Measurements from ENCODE around the gene SLFN13.
A peak's percentile ranks its signal among the peaks of the same experiment; 100 is the strongest.
"Not testable (repeated sequence)": the region's sequence is repeated elsewhere in the genome, so short reads cannot be mapped to it uniquely, and the experiment has no call there.

The SLFN13 gene

DNA sequence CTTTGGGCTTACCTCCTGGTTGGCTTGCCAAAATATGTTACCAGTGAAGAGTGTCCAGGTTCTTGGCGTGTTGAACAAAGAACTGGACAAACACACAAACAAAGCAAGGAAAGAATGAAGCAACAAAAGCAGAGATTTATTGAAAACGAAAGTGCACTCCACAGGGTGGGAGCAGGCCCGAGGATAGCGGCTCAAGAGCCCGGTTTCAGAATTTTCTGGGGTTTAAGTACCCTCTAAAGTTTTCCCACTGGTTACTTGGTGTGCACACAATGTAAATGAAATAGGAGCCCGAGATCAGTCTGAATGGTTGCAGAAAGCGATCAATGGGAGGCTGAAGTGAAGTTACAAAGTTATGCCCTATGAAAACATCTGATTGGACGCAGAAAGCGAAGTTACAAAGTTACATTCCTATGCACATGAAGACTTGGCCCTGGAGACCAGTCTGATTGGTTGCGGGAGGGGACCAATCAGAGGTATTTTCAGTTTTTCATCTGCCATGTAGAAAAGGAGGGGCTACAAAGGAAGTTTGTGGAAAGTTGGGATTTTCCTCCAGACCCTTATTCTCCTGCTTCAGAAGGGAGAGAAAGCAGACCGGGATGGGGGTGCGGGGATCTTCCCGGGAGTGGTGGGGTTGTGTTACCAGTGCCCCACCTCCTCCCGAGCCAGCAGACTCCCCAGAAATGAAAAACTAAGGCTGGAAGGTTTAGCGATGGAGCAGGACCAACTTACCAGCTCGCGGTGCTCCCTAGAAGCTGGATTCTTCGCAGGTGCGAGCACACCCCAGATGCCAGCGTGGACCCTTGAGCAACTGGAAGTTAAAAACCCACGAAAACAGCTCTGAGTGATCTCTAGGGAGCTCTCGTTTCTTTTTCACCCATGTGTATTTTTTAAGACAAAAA, 16.1 kb downstream of the SLFN13 start, which contains the start of gene SLFN12:
TSS of gene SLFN12 (minus strand) at position 325 of the 899 bp plus-strand sequence. CDS start 9,472 bp downstream, outside the sequence.
- peak; percentile 89 for DNase-seq

DNA sequence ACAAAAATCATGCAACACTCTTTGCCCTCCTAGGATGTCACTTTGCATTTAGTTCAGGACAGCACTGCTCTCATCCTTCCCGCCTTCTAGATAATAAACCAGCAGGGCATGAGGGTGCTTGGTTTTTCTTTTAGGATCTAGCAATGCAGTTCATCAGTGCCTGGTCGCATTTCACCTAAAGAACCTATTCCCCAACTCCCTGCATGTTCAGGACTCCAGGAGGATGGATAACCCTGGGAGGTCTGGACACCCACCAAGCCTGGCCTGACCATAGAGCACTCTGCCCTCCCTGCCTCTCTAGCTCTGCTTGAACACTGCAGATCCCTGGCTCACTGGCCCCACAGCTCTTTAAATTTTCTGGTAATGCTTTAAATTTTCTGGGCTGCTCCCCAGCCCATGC, 18.9 kb downstream of the SLFN13 start:
- DNase-seq = no peak

DNA sequence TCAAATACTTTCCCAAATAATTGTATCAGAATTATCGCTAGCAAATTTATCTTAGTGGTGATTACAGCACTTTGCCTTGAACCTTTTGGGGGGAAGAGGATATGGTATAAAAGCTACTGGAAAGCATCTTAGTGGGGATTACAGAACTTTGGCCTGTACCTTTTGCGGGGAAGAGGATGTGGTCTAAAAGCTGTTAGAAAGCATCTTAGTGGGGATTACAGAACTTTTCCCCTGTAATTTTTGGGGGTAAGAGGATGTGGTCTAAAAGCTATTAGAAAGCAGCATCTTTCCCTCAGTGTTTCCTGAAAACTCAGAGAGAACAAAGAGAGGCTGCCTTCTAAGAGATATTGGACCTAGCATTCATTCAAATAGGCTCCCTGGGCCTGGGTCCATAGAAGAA, 20.3 kb downstream of the SLFN13 start:
- DNase-seq = no peak

DNA sequence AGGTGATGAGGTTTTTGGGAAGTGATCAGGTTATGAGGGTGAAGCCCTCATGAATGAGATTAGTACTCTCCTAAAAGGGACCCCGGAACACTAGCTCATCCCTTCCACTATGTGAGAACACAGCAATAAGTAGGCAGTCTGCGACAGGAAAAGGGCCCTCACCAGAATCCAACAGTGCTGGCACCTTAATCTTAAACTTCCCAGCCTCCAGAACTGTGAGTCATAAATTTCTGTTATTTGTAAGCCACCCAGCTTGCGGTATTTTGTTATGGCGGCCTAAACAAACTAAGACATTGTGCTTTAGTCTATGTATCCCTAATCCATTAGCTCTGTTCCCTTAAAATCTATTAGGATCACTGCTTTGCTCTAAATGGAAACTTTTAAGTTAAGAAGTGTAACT, 24.8 kb downstream of the SLFN13 start:
- DNase-seq = no peak

DNA sequence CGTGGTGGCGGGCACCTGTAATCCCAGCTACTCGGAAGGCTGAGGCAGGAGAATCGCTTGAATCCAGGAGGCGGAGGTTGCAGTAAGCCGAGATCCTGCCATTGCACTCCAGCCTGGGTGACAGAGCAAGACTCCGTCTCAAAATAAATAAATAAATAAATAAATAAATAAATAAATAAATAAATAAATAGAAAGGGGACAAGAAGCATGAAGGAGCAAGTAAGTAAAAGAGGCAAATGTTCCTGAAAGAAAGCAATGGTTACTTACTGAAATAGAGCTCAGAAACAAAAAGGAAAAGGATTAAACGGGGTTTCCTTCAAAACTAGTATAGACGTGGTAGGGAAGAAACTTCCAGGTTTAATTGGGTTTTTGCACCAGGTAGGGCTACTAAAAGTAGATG, 27.5 kb downstream of the SLFN13 start:
- DNase-seq = not testable (repeated sequence)

DNA sequence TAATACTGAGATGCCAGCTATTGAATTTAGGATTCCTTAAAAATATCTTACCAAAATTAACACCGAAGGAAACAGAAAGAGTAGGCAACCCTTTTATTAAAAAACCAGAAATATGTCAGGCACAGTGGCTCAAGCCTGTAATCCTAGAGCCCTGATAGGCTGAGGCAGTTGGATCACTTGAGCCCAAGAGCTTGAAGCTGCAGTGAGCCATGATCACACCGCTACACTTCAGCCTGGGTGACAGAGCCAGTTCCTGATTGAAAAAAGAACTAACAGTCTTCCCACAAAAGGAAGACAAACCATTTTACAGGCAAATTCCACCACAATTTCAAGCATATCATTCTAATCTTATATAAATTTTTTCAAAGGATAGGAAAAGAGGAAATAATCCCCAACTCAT, 31.9 kb downstream of the SLFN13 start:
- no peak for DNase-seq

DNA sequence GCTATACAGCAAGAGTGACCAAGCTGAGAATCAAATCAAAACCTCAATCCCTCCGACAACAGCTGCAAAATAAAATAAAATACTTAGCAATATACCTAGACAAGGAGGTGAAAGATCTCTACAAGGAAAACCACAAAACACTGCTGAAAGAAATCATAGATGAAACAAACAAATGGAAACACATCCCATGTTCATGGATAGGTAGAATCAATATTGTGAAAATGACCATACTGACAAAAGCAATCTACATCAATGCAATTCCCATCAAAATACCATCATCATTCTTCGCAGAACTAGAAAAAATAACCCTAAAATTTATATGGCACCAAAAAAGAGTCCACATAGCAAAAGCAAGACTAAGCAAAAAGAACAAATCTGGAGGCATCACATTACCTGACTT, 33.9 kb downstream of the SLFN13 start:
- not testable (repeated sequence) for DNase-seq

DNA sequence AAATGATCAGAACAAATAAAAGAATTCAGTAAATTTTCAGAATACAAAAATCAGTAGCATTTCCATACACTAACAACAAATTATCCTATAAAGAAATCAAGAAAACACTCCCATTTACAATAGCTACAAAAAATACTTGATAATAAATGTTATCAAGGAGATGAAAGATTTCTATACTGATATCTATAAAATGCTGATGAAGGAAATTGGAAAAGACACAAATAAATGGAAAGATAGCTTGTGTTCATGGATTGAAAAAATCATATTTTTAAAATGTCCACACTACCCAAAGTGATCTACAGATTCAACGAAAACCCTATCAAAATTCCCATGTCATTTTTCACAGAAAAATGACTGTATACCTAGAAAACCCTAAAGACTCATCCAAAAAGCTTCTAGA, 34.3 kb downstream of the SLFN13 start:
- no peak for DNase-seq

DNA sequence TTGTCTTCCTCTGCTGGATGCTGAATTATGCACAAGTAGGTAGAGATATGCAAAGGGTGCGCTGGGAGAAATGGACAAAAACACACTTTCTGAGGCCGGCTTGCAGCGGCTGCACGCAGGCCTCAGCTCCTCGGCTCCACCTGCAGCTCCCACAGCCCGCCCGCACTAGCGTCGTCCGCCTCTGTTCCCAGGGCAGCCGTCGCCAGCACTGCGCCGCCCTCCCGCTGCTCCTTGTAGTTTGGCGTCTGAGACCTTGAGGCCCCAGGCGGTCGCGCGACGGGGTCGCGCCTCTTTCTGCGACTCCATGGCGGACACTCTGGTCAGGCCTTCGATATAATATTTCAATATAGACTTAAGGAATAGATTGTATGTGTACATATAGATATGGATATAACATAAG, 41.0 kb downstream of the SLFN13 start:
- no peak for DNase-seq

DNA sequence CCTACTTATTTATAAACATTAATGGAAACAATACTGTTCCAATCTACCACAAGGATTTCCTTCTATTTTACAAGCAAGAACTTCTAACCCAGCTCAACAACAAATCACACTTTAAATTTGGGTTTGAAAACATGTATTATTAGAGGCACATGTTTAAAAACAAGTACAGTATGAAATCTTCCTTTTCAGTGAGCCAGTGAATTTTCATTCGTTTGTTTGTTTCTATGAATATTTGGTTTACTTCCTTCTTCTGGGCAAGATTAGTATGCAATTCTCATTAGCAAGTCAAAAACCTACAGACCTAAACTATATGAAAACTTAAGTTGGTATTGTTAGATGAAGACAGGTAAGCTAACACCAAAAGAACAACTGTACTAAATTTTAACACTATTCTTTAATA, 42.0 kb downstream of the SLFN13 start:
- no peak for DNase-seq

DNA sequence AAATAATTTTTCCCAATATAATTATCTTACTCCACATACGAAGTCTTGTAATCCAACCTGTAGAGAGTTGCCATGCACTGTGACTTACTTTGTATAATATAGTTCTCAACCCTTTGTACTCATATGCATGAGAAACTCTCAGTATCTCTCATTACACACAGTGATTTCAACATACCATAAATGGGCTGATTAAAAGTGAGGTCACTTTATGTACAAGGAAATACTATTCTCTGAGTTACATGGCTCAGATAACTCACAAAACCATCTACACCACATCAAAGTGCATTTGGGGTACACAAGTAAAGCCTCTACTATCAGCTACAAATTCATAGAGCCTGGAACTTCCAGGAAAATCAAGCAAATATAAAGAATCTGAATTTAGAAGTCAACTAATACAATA, 44.2 kb downstream of the SLFN13 start:
- DNase-seq = no peak

DNA sequence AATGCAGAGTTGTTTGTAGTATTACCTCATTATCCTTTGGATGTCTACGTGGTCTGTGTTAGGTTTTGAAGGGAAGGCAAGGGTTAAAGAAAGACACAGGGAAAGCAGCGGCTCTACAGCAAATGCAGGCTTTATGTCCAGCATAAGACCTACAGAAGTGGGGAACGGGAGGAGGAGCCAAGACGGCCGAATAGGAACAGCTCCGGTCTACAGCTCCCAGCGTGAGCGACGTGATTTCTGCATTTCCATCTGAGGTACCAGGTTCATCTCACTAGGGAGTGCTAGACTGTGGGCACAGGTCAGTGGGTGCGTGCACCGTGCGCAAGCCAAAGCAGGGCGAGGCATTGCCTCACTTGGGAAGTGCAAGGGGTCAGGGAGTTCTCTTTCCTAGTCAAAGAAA, 54.8 kb downstream of the SLFN13 start:
- not testable (repeated sequence) for DNase-seq

DNA sequence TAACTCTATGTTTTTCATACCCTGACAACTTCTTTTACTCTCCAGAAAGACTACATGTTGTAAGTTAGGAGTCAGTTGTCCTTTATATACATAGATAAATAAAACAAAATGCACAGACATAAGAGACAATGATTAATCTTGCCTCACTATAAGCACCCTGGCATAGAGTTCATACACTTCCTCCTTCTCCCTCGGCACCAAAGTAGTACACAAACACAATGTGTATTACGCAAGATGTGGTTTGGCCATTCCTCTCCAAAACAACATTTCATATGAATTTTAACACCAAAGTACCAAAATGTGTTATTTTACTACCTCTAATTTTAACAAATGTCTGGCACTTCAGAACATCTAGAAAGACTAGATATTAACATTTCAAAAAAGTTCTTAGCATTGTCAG, 57.9 kb downstream of the SLFN13 start:
- no peak for DNase-seq

DNA sequence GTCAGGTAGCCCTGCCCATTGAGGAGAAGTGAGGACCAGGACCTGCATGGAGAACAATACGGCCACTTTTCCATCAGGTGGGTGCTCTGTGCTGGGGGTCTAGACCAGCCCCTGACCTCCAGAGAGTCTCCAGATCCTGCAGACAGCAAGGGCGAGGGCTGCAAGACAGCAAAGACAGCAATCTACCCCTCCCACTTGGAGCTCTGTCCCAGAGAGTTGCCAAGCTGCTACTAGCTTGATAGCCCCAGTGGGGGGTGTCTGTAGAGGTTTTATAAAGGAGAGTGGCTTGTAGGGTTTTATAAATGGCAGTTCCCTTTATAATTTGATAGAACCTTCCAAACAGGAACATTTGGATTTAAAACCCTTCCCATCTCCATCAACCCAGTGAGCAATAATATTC, 58.4 kb downstream of the SLFN13 start:
- no peak for DNase-seq

DNA sequence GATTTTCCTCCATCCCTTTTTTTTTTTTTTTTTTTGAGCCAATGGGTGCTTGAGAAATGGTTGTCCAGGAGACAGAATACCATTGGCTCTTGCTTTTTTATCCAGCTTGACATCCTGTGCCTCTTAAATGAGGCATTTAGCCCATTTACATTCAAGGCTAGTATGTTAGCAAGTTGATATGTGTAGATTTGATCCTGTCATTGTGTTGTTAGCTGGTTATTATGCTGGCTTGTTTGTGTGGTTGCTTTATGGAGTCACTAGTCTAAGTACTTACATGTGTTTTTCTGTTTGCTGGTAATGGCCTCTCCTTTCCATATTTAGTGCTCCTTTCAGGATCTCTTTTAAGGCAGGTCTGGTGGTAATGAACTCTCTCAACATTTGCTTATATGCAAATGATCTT, 61.1 kb downstream of the SLFN13 start:
- no peak for DNase-seq
